ENCODE measurements around the gene FCHSD2. TPM values are rescaled to one million over a fixed set of nuclear protein-coding genes. Genes with fewer than 3 reads are reported as not detected.

FCHSD2 gene
- total RNA-seq, 1 donor from 2014 or later: 18.9 TPM

GRCh38 chr11:72951888-72952287 lies 190.2 kb downstream of the FCHSD2 start:
- no peak overlapping the region for H3K9ac ChIP-seq (ENCODE audit: low read length)
- H3K79me2 ChIP-seq (ENCODE audit: insufficient read depth, low read length): no peaks in the 10 kb centered on the region
- H3K36me3 ChIP-seq (ENCODE audit: insufficient read depth, low read length): no peaks in the 10 kb centered on the region
- no peak for FAIRE-seq
- H3K27ac ChIP-seq (ENCODE audit: low read depth, low read length): no peak overlapping the region
- H3K27me3 ChIP-seq (ENCODE audit: insufficient read depth, low read length): no peaks in the 10 kb centered on the region
- DNase-seq (ENCODE audit: low read depth): no peak
- Mint-ChIP-seq H3K4me1 (ENCODE audit: low read depth, unreplicated experiment) (no peaks in the 10 kb centered on the region), H3K4me3 (ENCODE audit: unreplicated experiment) (no peak overlapping the region), H3K9me3 (ENCODE audit: unreplicated experiment) (no peaks in the 10 kb centered on the region), H3K27ac (ENCODE audit: unreplicated experiment) (no peak overlapping the region), H3K27me3 (ENCODE audit: low read depth, unreplicated experiment) (no peaks in the 10 kb centered on the region), H3K36me3 (ENCODE audit: low read depth, unreplicated experiment) (no peaks in the 10 kb centered on the region)
- no peaks in the 10 kb centered on the region for H4K20me1 ChIP-seq (ENCODE audit: insufficient read depth, low read length)
- no peak for TF ChIP-seq CTCF (IDR thresholded peaks at IDR 0.05; ENCODE audit: insufficient read depth, low read depth, low read length)
- TF ChIP-seq EZH2 (IDR thresholded peaks at IDR 0.05; ENCODE audit: insufficient read depth, low read length): no peak
- H2AFZ ChIP-seq (ENCODE audit: low read depth, low read length): no peak overlapping the region
- no peak overlapping the region for H3K4me3 ChIP-seq (ENCODE audit: insufficient read depth, low read depth, low read length)
- H3K4me1 ChIP-seq (ENCODE audit: insufficient read depth, low read length): no peaks in the 10 kb centered on the region
- H3K4me2 ChIP-seq (ENCODE audit: low read length): no peak overlapping the region
- no peaks in the 10 kb centered on the region for H3K9me3 ChIP-seq (ENCODE audit: insufficient read depth, low read depth, low read length)

- H3K4me1 Mint-ChIP-seq (ENCODE audit: low read depth, unreplicated experiment): no peaks in the 10 kb centered on the region
- no peaks in the 10 kb centered on the region for H3K79me2 ChIP-seq (ENCODE audit: insufficient read depth, low read length)
- H3K9me3 ChIP-seq (ENCODE audit: insufficient read depth, low read depth, low read length): no peaks in the 10 kb centered on the region
- TF ChIP-seq CTCF (IDR thresholded peaks at IDR 0.05; ENCODE audit: insufficient read depth, low read depth, low read length) (no peak), EZH2 (IDR thresholded peaks at IDR 0.05; ENCODE audit: insufficient read depth, low read length) (no peak)
- H3K4me3 Mint-ChIP-seq (ENCODE audit: unreplicated experiment): no peak overlapping the region
- no peak overlapping the region for H3K4me2 ChIP-seq (ENCODE audit: low read length)
- no peaks in the 10 kb centered on the region for H3K4me1 ChIP-seq (ENCODE audit: insufficient read depth, low read length)
- no peak for DNase-seq (ENCODE audit: low read depth)
- H3K36me3 ChIP-seq (ENCODE audit: insufficient read depth, low read length): no peaks in the 10 kb centered on the region
- H3K27me3 Mint-ChIP-seq (ENCODE audit: low read depth, unreplicated experiment): no peaks in the 10 kb centered on the region
- H3K4me3 ChIP-seq (ENCODE audit: insufficient read depth, low read depth, low read length): no peak overlapping the region
- no peaks in the 10 kb centered on the region for H3K9me3 Mint-ChIP-seq (ENCODE audit: unreplicated experiment)
- no peak overlapping the region for H2AFZ ChIP-seq (ENCODE audit: low read depth, low read length)
- no peaks in the 10 kb centered on the region for H4K20me1 ChIP-seq (ENCODE audit: insufficient read depth, low read length)
- H3K27ac Mint-ChIP-seq (ENCODE audit: unreplicated experiment): no peak overlapping the region
- FAIRE-seq: no peak
- H3K36me3 Mint-ChIP-seq (ENCODE audit: low read depth, unreplicated experiment): no peaks in the 10 kb centered on the region
- H3K27ac ChIP-seq (ENCODE audit: low read depth, low read length): no peak overlapping the region
- no peak overlapping the region for H3K9ac ChIP-seq (ENCODE audit: low read length)
- H3K27me3 ChIP-seq (ENCODE audit: insufficient read depth, low read length): no peaks in the 10 kb centered on the region
These were observed 190.9 kb downstream of the FCHSD2 start for GRCh38 chr11:72951193-72951592.

- Histone ChIP-seq H3K4me1 (ENCODE audit: insufficient read depth, low read length) (no peaks in the 10 kb centered on the region), H3K4me2 (ENCODE audit: low read length) (no peak overlapping the region), H3K27ac (ENCODE audit: low read depth, low read length) (no peak overlapping the region), H3K36me3 (ENCODE audit: insufficient read depth, low read length) (no peaks in the 10 kb centered on the region), H3K9me3 (ENCODE audit: insufficient read depth, low read depth, low read length) (no peaks in the 10 kb centered on the region), H3K79me2 (ENCODE audit: insufficient read depth, low read length) (no peaks in the 10 kb centered on the region), H3K27me3 (ENCODE audit: insufficient read depth, low read length) (no peaks in the 10 kb centered on the region), H4K20me1 (ENCODE audit: insufficient read depth, low read length) (no peaks in the 10 kb centered on the region), H2AFZ (ENCODE audit: low read depth, low read length) (no peak overlapping the region), H3K9ac (ENCODE audit: low read length) (no peak overlapping the region), H3K4me3 (ENCODE audit: insufficient read depth, low read depth, low read length) (no peak overlapping the region)
- Mint-ChIP-seq H3K9me3 (ENCODE audit: unreplicated experiment) (no peaks in the 10 kb centered on the region), H3K27ac (ENCODE audit: unreplicated experiment) (no peak overlapping the region), H3K36me3 (ENCODE audit: low read depth, unreplicated experiment) (no peaks in the 10 kb centered on the region), H3K27me3 (ENCODE audit: low read depth, unreplicated experiment) (no peaks in the 10 kb centered on the region), H3K4me3 (ENCODE audit: unreplicated experiment) (no peak overlapping the region), H3K4me1 (ENCODE audit: low read depth, unreplicated experiment) (no peaks in the 10 kb centered on the region)
- DNase-seq (ENCODE audit: low read depth): no peak
- TF ChIP-seq CTCF (IDR thresholded peaks at IDR 0.05; ENCODE audit: insufficient read depth, low read depth, low read length) (no peak), EZH2 (IDR thresholded peaks at IDR 0.05; ENCODE audit: insufficient read depth, low read length) (no peak)
- no peak for FAIRE-seq
These were observed 191.4 kb downstream of the FCHSD2 start for GRCh38 chr11:72950685-72951084.

Data from astrocyte (in vitro differentiated cells and primary cell).